Measurements from ENCODE around the gene C19orf73. TPM values are rescaled to one million over a fixed set of nuclear protein-coding genes. Genes with fewer than 3 reads are reported as not detected.

C19orf73 gene
- total RNA-seq, 4 donors from 2014 or later = 0.83 to 3.3 (median 1.9) TPM

- 45% methylated on average over 24 of the region's 24 CpGs for WGBS
- peak overlapping the region; percentile 13 to 25 (median 18) for H3K4me3 ChIP-seq
- no peaks in the 10 kb centered on the region for H3K27me3 ChIP-seq
- TF ChIP-seq EP300 (IDR thresholded peaks at IDR 0.05) (no peak), POLR2AphosphoS5 (IDR thresholded peaks at IDR 0.05) (peak; percentile 66 to 76)
- peaks cover 2 to 38% (median 33%) of the 10 kb centered on the region in 4 donors for H3K36me3 ChIP-seq
- intact Hi-C loops (cut with DNase I) = no loop called here
- peaks cover 15 to 36% (median 27%) of the 10 kb centered on the region in 4 donors for H3K4me1 ChIP-seq
- H3K9me3 ChIP-seq = no peaks in the 10 kb centered on the region
- peak overlapping the region; percentile 80 to 87 (median 84) for H3K27ac ChIP-seq (replicated peaks in 1 of 4)
- no peak for DNase-seq (ENCODE audit: extremely low spot score)
Measured at GRCh38 chr19:49165111-49165750, 46.3 kb upstream of the C19orf73 start.

GRCh38 chr19:49161987-49162386 lies 43.0 kb upstream of the C19orf73 start:
- intact Hi-C loops (cut with DNase I) = no loop called here
- peaks cover 33 to 67% (median 53%) of the 10 kb centered on the region in 4 donors for H3K4me1 ChIP-seq
- WGBS = 64% methylated on average over 4 of the region's 4 CpGs
- peaks cover 0 to 12% (median 6%) of the 10 kb centered on the region in 4 donors for H3K36me3 ChIP-seq
- no peak overlapping the region for H3K27ac ChIP-seq (replicated peaks in 1 of 4)
- H3K27me3 ChIP-seq = no peaks in the 10 kb centered on the region
- DNase-seq (ENCODE audit: extremely low spot score) = no peak
- no peaks in the 10 kb centered on the region for H3K9me3 ChIP-seq
- TF ChIP-seq POLR2AphosphoS5 (IDR thresholded peaks at IDR 0.05) = no peak
- TF ChIP-seq EP300 (IDR thresholded peaks at IDR 0.05) = no peak
- no peak for TF ChIP-seq CTCF (IDR thresholded peaks at IDR 0.05)
- no peak for TF ChIP-seq POLR2A (IDR thresholded peaks at IDR 0.05; ENCODE audit: low read depth)
- H3K4me3 ChIP-seq = no peak overlapping the region

GRCh38 chr19:49160450-49161189 lies 41.7 kb upstream of the C19orf73 start:
- intact Hi-C loops (cut with DNase I) = no loop called here
- TF ChIP-seq POLR2A (IDR thresholded peaks at IDR 0.05; ENCODE audit: low read depth) (no peak), POLR2AphosphoS5 (IDR thresholded peaks at IDR 0.05) (no peak), EP300 (IDR thresholded peaks at IDR 0.05) (no peak), CTCF (IDR thresholded peaks at IDR 0.05) (no peak)
- peaks cover 27 to 61% (median 47%) of the 10 kb centered on the region in 4 donors for H3K4me1 ChIP-seq
- H3K27me3 ChIP-seq = no peaks in the 10 kb centered on the region
- WGBS = 90% methylated on average over 13 of the region's 13 CpGs
- peaks cover 0 to 12% (median 6%) of the 10 kb centered on the region in 4 donors for H3K36me3 ChIP-seq
- H3K9me3 ChIP-seq = no peaks in the 10 kb centered on the region
- H3K27ac ChIP-seq (replicated peaks in 1 of 4) = no peak overlapping the region
- DNase-seq (ENCODE audit: extremely low spot score) = no peak
- H3K4me3 ChIP-seq = no peak overlapping the region

GRCh38 chr19:49157445-49158224 lies 38.7 kb upstream of the C19orf73 start, which contains the start of gene TRPM4:
TRPM4 (plus strand) TSS chr19:49157792; CDS start chr19:49157867, 75 bp downstream.
- Histone ChIP-seq H3K36me3 (peaks cover 0 to 12% (median 6%) of the 10 kb centered on the region in 4 donors), H3K4me3 (peak within 1 kb of the TSS; percentile 88 to 94 (median 92)), H3K27me3 (no peaks in the 10 kb centered on the region), H3K4me1 (peaks cover 17 to 40% (median 29%) of the 10 kb centered on the region in 4 donors), H3K9me3 (no peaks in the 10 kb centered on the region), H3K27ac (replicated peaks in 1 of 4) (peak within 1 kb of the TSS; percentile 85 to 94 (median 88))
- intact Hi-C loops (cut with DNase I) = no loop called here
- TF ChIP-seq POLR2AphosphoS5 (IDR thresholded peaks at IDR 0.05) (peak; percentile 92 to 93), POLR2A (IDR thresholded peaks at IDR 0.05; ENCODE audit: low read depth) (peak; percentile 71), CTCF (IDR thresholded peaks at IDR 0.05) (no peak), EP300 (IDR thresholded peaks at IDR 0.05) (no peak)
- no peak for DNase-seq (ENCODE audit: extremely low spot score)
- WGBS = under 1% methylated on average over 15 of the region's 41 CpGs

All from esophagus muscularis mucosa (tissue), 4 donors.